H1 (cell line): Measurements from ENCODE around the gene WWC2. TPM values are rescaled to one million over a fixed set of nuclear protein-coding genes. Genes with fewer than 3 reads are reported as not detected.

ENCODE experiments used
- CHD7 ChIP-seq: fragments of 300-600 bp; sonication (generic); IDR thresholded peaks from 2 replicates; pipeline ENCODE4 v1.7.1; 2012; ENCODE audit warnings: low read length, moderate library complexity, mild to moderate bottlenecking, inconsistent platforms; ENCODE audit not compliant: insufficient replicate concordance
- RFX5 ChIP-seq: IDR thresholded peaks from 2 replicates; pipeline ENCODE4 v1.6.1; 2011; ENCODE audit warnings: low read depth, low read length, improper control_type of control experiment, borderline replicate concordance
- polyA plus RNA-seq, 7 experiments: library from polyadenylated mRNA; depleted of rRNA in 3 of 7; stranded (reverse) in 5 of 7; unstranded in 2 of 7; fragments of >200 nt in 5 of 7; fragments of 200-250 nt in 2 of 7; gene quantifications; 1 replicate in 5 of 7; 2 replicates in 1 of 7; 4 replicates in 1 of 7; pipeline versions ENCODE4 v1.2.1 to v1.2.3, GENCODE V29; 2011 to 2013; ENCODE audit warnings: missing spikeins in 2 of 7, mixed read lengths in 2 of 7
- total RNA-seq: library from RNA; stranded (reverse); fragmentation: NEBNext Ultra II Directional; extraction: Animal tissue kit (Norgen Biotek cat#: 25700); gene quantifications from 2 replicates; pipeline ENCODE4 v1.2.1, GENCODE V29; 2021

Gene WWC2
- total and polyA plus RNA-seq, 2 of the 8 experiments (the other 6 are each of a cell fraction or from before 2014, with no cell fraction given): 17.6 to 135 TPM

GRCh38 chr4:183333983-183334382 is 234.9 kb downstream of the WWC2 start (continued):
- TF ChIP-seq RFX5: no peak
- no peak for TF ChIP-seq CHD7
